Body of pancreas (tissue), 4 donors: ENCODE results near the gene HSD17B7. TPM values are rescaled to one million over a fixed set of nuclear protein-coding genes. Genes with fewer than 3 reads are reported as not detected.
"Not testable (repeated sequence)": the region's sequence is repeated elsewhere in the genome, so short reads cannot be mapped to it uniquely, and the experiment has no call there.

Source experiments
- ATAC-seq: fragments of 150-250 bp; one replicate; pipeline ENCODE4 v1.9.1; 2016
- DNase-seq, 4 donors: peaks; one replicate each; pipeline ENCODE4 v3.0.0-alpha.2; 2019
- H3K27ac ChIP-seq, 4 donors: fragments of 200-600 bp; sonication (generic); 1 replicate in 3 of 4; 2 replicates in 1 of 4; pipeline versions ENCODE4 v1.5.1 to v1.6.1; 2016 to 2019; ENCODE audit warnings: mild to moderate bottlenecking in 1 of 4, mixed read lengths in 1 of 4, moderate library complexity in 1 of 4
- H3K27me3 ChIP-seq, 2 donors: fragments of 200-600 bp; sonication (generic); one replicate each; pipeline ENCODE4 v1.6.0; 2016; ENCODE audit warnings: mild to moderate bottlenecking in 1 of 2
- H3K36me3 ChIP-seq, 2 donors: fragments of 200-600 bp; sonication (generic); replicated peaks in 1 of 2; 2 replicates each; pipeline ENCODE4 v1.5.1; 2016; ENCODE audit warnings: low read depth in 2 of 2; ENCODE audit not compliant: insufficient read depth in 1 of 2
- H3K4me1 ChIP-seq: fragments of 200-600 bp; sonication (generic); one replicate; pipeline ENCODE4 v1.6.0; 2016
- H3K4me3 ChIP-seq, 2 donors: fragments of 200-600 bp; sonication (generic); 1 replicate in 1 of 2; 2 replicates in 1 of 2; pipeline ENCODE4 v1.5.1; 2016 to 2019
- H3K9me3 ChIP-seq, 3 donors: fragments of 200-600 bp; sonication (generic); 1 replicate in 2 of 3; 2 replicates in 1 of 3; pipeline ENCODE4 v1.5.1; 2016
- CTCF ChIP-seq, 7 experiments: fragments of 450-650 bp in 4 of 7; fragments of 200-600 bp in 3 of 7; sonication (generic) in 3 of 7; IDR thresholded peaks; one replicate each; pipeline ENCODE4 v1.5.1; 2016 to 2019; ENCODE audit warnings: antibody characterized with exemption in 7 of 7
- POLR2A ChIP-seq, 3 donors: fragments of 450-650 bp; IDR thresholded peaks; one replicate each; pipeline ENCODE4 v1.6.1; 2016; ENCODE audit warnings: antibody characterized with exemption in 3 of 3, mild to moderate bottlenecking in 2 of 3
- WGBS, 2 donors: methylation state at CpG; one replicate each; pipeline ENCODE4 v1.1.5; 2017; 5-methylcytosine and 5-hydroxymethylcytosine counted together
- intact Hi-C: fragments of 100-400 bp; cut with DNase I; formaldehyde crosslinking; loops from one replicate; pipeline ENCODE4 v1.15.1; 2023
- total RNA-seq, 2 donors: library from RNA; depleted of rRNA; stranded (reverse); fragments of >200 nt; gene quantifications; one replicate each; pipeline ENCODE4 v1.1.0, GENCODE V29; 2016

The HSD17B7 gene, protein sequence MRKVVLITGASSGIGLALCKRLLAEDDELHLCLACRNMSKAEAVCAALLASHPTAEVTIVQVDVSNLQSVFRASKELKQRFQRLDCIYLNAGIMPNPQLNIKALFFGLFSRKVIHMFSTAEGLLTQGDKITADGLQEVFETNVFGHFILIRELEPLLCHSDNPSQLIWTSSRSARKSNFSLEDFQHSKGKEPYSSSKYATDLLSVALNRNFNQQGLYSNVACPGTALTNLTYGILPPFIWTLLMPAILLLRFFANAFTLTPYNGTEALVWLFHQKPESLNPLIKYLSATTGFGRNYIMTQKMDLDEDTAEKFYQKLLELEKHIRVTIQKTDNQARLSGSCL
- total RNA-seq = 10 to 100 TPM in 1 of 2 donors, 1 to 10 TPM in 1; 9.9 to 17.5 TPM

DNA sequence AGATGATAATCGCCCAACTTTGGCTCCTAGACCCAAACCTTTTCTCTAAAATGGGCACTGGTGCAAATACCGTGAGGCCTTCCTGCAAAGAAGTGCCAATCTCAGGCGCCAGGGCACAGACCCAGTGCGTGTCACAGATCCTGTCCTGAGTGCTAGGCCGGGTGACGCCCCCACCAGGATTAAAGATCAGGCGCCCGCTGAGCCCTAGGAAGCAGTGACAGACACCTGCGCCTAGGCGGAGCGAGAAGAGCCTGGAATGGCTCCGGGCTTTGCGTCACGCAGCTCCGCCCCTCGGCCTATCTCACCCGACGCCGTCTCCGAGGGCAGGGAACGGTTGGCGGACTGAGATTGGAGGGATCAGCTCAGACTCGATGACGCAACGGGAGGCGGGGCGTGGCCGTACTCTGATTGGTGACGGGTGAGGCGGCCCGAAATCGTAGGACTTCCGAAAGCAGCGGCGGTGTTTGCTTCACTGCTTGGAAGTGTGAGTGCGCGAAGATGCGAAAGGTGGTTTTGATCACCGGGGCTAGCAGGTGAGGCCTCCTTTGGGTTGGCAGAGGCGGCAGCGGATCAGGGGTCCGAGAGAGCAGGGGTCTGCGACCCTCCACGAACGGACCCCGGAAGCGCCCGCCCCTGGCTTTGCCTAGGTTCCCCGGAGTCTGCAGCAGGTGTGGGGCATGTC lies at the start of gene HSD17B7:
Gene HSD17B7, plus strand, starts transcription at position 400 of the 682 bp plus-strand sequence. Its CDS starts 99 bp downstream, at position 499.
- Histone ChIP-seq H3K4me3 (peak within 1 kb of the TSS in 1 of 2 donors; percentile 25), H3K27ac (peak within 1 kb of the TSS; percentile 75 to 92 (median 86))
- H3K36me3 ChIP-seq, H3K9me3 ChIP-seq, H3K27me3 ChIP-seq, H3K4me1 ChIP-seq, intact Hi-C loops: not testable (repeated sequence)
- 1 to 5% methylated on average over 5 to 27 of the region's 49 CpGs for WGBS, 2 donors
- TF ChIP-seq POLR2A (IDR thresholded peaks at IDR 0.05) = peak; percentile 29 to 71 (median 69)
- TF ChIP-seq CTCF (IDR thresholded peaks at IDR 0.05) = peak in 4 of 7 experiments; percentile 29 to 32 (median 31)
- DNase-seq (peak; percentile 87 to 92 (median 88)), ATAC-seq (peak; percentile 99)

DNA sequence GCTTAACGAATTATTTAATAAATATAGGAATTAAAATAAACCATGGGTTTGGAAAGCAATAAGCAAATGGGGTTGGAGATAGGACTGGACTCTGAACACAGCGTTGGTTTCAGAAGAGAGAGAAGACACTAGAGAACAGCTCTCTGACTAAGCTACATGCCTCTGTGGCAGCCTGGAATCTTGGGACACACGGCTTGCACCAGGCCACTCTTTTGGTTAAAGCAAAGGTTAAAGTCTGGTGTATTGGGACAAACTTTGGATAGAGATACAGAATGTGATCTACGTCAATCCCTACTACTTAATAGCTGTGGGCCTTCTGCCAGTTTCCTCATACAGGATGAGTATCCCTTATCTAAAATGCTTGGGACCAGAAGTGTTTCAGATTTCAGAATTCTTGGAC lies 49.7 kb upstream of the HSD17B7 start:
- ATAC-seq (no peak), DNase-seq (no peak)
- H3K9me3 ChIP-seq = no peaks in the 10 kb centered on the region
- no peak overlapping the region for H3K27ac ChIP-seq
- no peaks in the 10 kb centered on the region for H3K36me3 ChIP-seq
- TF ChIP-seq POLR2A (IDR thresholded peaks at IDR 0.05) = no peak
- TF ChIP-seq CTCF (IDR thresholded peaks at IDR 0.05) = no peak
- H3K4me1 ChIP-seq = no peaks in the 10 kb centered on the region
- 63 to 70% methylated on average over 4 of the region's 4 CpGs for WGBS, 2 donors
- H3K4me3 ChIP-seq = no peak overlapping the region
- intact Hi-C loops = no loop called here
- H3K27me3 ChIP-seq = no peaks in the 10 kb centered on the region

GRCh38 chr1:162741574-162741973 lies 48.9 kb upstream of the HSD17B7 start:
- intact Hi-C loops = no loop called here
- WGBS, 2 donors = 83 to 92% methylated on average over 2 of the region's 2 CpGs
- no peaks in the 10 kb centered on the region for H3K27me3 ChIP-seq
- H3K36me3 ChIP-seq = no peaks in the 10 kb centered on the region
- no peaks in the 10 kb centered on the region for H3K9me3 ChIP-seq
- no peak overlapping the region for H3K27ac ChIP-seq
- DNase-seq = no peak
- no peak for TF ChIP-seq POLR2A (IDR thresholded peaks at IDR 0.05)
- no peak for TF ChIP-seq CTCF (IDR thresholded peaks at IDR 0.05)
- ATAC-seq = no peak
- H3K4me1 ChIP-seq = no peaks in the 10 kb centered on the region
- no peak overlapping the region for H3K4me3 ChIP-seq

- WGBS, 2 donors = 93 to 97% methylated on average over 13 to 14 of the region's 14 CpGs
Measured at GRCh38 chr1:162746264-162746942, 44.1 kb upstream of the HSD17B7 start.

GRCh38 chr1:162753001-162753658 lies 37.4 kb upstream of the HSD17B7 start:
- Histone ChIP-seq H3K9me3 (no peaks in the 10 kb centered on the region), H3K4me3 (no peak overlapping the region), H3K36me3 (no peaks in the 10 kb centered on the region), H3K4me1 (no peaks in the 10 kb centered on the region), H3K27ac (no peak overlapping the region), H3K27me3 (no peaks in the 10 kb centered on the region)
- DNase-seq (no peak), ATAC-seq (no peak)
- intact Hi-C loops = no loop called here
- 96 to 100% methylated on average over 1 of the region's 1 CpG for WGBS, 2 donors
- TF ChIP-seq CTCF (IDR thresholded peaks at IDR 0.05) (no peak), POLR2A (IDR thresholded peaks at IDR 0.05) (no peak)

More at GRCh38 chr1:162746264-162746942, 44.1 kb upstream of the HSD17B7 start:
- DNase-seq, H3K27ac ChIP-seq, H3K36me3 ChIP-seq, H3K4me1 ChIP-seq, H3K27me3 ChIP-seq, H3K9me3 ChIP-seq, ATAC-seq, intact Hi-C loops, H3K4me3 ChIP-seq: not testable (repeated sequence)
